ENCODE data around the gene CHMP3.
"Not testable (repeated sequence)": the region's sequence is repeated elsewhere in the genome, so short reads cannot be mapped to it uniquely, and the experiment has no call there.

CHMP3 gene

GRCh38 chr2:86549440-86549839 is 13.8 kb downstream of the CHMP3 start:
- DNase-seq (ENCODE audit: low read depth), result not testable (repeated sequence)

DNA sequence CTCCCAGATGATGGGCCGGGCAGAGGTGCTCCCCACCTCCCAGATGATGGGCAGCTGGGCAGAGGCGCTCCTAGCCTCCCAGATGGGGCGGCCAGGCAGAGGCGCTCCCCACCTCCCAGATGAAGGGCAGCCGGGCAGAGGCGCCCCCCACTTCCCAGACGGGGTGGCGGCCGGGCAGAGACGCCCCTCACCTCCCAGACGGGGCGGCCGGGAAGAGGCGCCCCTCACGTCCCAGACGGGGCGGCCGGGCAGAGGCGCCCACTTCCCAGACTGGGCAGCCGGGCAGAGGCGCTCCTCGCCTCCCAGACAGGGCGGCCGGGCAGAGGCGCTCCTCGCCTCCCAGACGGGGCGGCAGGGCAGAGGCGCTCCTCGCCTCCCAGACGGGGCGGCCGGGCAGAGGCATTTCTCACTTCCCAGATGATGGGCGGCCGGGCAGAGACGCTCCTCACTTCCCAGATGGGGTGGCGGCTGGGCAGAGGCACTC is 14.3 kb downstream of the CHMP3 start:
- not testable (repeated sequence) for DNase-seq (ENCODE audit: low read depth)

DNA sequence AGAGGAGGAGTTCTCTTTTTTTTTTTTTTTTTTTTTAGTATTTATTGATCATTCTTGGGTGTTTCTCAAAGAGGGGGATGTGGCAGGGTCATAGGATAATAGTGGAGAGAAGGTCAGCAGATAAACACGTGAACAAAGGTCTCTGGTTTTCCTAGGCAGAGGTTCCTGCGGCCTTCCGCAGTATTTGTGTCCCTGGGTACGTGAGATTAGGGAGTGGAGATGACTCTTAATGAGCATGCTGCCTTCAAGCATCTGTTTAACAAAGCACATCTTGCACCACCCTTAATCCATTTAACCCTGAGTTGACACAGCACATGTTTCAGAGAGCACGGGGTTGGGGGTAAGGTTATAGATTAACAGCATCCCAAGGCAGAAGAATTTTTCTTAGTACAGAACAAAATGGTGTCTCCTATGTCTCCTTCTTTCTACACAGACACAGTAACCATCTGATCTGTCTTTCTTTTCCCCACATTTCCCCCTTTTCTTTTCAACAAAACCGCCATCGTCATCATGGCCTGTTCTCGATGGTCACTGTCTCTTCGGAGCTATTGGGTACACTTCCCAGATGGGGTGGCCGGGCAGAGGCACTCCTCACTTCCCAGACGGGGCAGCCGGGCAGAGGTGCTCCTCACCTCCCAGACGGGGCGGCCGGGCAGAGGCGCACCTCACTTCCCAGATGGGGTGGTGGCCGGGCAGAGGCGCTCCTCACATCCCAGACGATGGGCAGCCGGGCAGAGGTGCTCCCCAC is 14.9 kb downstream of the CHMP3 start:
- DNase-seq (ENCODE audit: low read depth), result not testable (repeated sequence)

DNA sequence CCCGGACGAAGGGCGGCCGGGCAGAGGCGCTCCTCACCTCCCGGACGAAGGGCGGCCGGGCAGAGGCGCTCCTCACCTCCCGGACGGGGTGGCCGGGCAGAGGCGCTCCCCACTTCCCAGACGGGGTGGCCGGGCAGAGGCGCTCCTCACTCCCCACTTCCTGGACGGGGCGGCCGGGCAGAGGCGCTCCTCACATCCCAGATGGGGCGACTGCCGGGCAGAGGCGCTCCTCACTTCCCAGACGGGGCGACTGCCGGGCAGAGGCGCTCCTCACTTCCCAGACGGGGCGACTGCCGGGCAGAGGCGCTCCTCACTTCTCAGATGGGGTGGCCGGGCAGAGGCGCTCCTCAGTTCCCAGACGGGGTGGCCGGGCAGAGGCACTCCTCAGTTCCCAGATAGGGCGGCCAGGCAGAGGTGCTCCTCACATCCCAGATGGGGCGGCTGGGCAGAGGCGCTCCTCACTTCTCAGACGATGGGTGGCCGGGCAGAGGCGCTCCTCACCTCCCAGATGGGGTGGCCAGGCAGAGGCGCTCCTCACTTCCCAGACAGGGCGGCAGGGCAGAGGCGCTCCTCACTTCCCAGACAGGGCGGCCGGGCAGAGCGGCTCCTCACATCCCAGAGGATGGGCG is 17.8 kb downstream of the CHMP3 start:
- not testable (repeated sequence) for DNase-seq (ENCODE audit: low read depth)

DNA sequence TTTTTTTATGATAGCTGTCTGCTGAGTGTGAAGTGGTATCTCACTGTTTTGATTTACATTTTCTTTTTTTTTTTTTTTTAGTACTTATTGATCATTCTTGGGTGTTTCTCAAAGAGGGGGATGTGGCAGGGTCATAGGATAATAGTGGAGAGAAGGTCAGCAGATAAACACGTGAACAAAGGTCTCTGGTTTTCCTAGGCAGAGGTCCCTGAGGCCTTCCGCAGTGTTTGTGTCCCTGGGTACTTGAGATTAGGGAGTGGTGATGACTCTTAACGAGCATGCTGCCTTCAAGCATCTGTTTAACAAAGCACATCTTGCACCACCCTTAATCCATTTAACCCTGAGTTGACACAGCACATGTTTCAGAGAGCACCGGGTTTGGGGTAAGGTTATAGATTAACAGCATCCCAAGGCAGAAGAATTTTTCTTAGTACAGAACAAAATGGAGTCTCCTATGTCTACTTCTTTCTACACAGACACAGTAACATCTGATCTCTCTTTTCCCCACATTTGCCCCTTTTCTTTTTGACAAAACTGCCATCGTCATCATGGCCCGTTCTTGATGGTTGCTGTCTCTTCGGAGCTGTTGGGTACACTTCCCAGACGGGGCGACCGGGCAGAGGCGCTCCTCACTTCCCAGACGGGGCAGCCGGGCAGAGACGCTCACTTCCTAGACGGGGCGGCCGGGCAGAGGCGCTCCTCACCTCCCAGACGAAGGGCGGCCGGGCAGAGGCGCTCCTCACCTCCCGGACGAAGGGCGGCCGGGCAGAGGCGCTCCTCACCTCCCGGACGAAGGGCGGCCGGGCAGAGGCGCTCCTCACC is 18.8 kb downstream of the CHMP3 start:
- DNase-seq (ENCODE audit: low read depth), result not testable (repeated sequence)

DNA sequence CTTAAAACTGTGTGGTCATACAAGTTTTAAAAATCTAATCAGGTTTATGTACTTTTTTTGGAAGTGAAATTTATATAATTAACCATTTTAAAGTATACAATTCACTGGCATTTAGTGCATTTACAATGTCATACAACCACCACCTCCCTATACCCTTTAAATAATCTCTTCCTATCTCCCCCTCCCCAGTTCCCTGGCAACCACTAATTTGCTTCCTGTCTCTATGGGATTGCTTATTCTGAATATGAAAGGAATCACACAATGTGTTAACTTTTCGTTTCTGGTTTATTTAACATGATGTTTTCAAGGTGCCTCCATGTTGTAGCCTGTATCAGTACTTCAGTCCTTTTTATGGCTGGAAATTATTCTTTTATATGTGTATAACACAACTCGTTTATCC is 19.4 kb downstream of the CHMP3 start:
- no peak for DNase-seq (ENCODE audit: low read depth)

- DNase-seq (ENCODE audit: low read depth), result no peak
Observed at GRCh38 chr2:86543335-86543734, 19.9 kb downstream of the CHMP3 start.

- no peak for DNase-seq (ENCODE audit: low read depth)
Observed at GRCh38 chr2:86542814-86543213, 20.4 kb downstream of the CHMP3 start.

DNA sequence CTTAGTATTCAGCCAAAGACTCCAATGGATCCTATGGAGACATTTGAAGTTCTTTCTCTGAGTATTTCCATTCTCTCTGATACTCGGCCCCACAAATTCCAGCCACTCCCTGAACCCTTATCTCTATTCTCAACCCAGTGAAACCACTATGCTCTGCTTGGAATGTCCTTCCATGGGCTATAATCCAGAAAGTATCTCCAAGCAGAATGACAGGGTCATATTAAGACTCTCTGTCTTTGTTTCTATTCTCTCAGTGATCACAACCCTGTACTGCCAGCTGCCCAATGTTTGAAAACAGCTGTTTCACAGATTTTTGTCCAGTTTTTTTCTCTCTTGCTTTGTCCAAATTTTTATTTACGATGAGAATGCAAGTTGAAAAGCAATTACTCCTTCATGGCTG is 21.9 kb downstream of the CHMP3 start:
- DNase-seq (ENCODE audit: low read depth), result no peak

GRCh38 chr2:86533589-86533988 is 29.7 kb downstream of the CHMP3 start:
- no peak for DNase-seq (ENCODE audit: low read depth)

DNA sequence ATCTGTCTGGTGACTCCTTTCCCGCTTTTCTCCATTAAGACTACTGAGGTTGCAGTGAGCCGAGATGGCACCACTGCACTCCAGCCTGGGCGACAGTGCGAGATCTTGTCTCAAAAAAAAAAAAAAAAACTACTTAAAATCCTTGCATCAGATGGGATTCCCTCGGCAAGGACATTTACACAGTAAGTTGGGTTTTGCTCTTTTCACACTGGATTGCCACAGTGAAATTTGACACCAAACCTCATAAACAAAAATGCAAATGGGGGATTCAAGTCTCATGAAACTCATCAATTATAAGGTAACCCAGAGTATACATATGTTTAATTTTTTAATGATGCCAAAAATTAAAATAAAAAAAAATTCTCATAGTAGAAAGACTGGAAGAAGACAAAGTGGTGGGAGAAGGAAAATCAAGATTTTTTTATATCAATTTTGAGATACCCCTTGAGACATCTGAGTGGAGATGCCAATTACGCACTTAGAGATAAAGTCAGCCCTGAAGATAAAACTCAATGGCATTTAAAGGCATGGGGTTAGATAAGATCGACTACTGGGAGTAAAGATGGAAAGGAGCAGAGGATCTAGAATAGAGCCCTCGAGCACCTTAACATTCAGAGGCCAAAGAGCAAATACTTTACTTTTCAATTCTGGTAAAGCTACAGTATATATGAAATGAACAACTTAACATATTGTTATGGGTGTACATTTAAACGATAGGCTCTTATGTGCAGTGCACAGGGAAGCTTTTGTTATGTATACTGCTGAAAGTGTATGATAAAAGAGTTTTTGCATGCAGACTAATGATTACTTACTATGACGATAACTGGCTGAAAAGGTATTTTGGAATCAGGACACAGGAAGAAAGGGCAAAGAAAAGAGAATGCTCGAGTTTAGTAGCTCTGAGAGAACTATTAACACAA is 37.6 kb downstream of the CHMP3 start:
- no peak for DNase-seq (ENCODE audit: low read depth)

GRCh38 chr2:86523491-86523890 is 39.8 kb downstream of the CHMP3 start:
- DNase-seq (ENCODE audit: low read depth), result no peak

DNA sequence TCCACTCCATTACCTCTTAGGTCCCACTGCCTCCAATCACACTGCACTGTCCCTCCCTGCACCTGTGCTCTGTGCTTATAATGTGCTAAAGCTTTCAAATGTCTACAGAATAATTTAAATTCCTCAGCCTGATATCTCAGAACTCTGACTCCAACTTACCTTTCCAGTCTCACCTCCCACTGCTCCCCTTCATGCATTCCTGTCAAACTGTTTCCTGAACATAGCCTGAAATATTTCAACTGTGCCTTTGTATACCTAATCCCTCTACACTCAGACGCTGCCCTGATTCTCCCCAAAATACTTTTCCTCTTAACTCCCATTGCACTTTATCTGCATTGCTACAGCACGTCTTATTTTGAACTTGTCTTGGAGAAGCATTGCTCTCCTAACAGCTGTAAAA is 40.5 kb downstream of the CHMP3 start:
- no peak for DNase-seq (ENCODE audit: low read depth)

DNA sequence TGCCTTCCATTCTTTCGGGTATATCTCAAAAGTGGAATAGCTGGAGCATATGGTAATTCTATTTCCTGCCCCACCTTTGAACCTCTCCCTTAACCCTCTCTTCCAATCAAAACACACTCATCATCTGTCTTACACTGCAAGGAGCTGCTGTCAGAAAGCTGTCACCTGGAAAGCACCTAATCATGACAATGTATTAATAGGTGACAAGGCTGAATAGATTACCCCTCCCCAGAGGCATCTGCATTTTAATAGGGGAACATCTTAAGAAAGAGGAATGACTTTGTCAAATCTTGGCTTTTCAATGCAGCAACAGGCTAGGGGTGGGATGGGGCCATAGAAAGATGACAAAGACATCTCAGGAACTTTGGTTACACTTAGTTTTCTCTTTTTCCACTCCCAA is 41.3 kb downstream of the CHMP3 start:
- no peak for DNase-seq (ENCODE audit: low read depth)

GRCh38 chr2:86520153-86520552 is 43.1 kb downstream of the CHMP3 start:
- no peak for DNase-seq (ENCODE audit: low read depth)

- DNase-seq (ENCODE audit: low read depth), result no peak
Observed at GRCh38 chr2:86519349-86519748, 43.9 kb downstream of the CHMP3 start.

GRCh38 chr2:86518481-86518880 is 44.8 kb downstream of the CHMP3 start:
- no peak for DNase-seq (ENCODE audit: low read depth)

DNA sequence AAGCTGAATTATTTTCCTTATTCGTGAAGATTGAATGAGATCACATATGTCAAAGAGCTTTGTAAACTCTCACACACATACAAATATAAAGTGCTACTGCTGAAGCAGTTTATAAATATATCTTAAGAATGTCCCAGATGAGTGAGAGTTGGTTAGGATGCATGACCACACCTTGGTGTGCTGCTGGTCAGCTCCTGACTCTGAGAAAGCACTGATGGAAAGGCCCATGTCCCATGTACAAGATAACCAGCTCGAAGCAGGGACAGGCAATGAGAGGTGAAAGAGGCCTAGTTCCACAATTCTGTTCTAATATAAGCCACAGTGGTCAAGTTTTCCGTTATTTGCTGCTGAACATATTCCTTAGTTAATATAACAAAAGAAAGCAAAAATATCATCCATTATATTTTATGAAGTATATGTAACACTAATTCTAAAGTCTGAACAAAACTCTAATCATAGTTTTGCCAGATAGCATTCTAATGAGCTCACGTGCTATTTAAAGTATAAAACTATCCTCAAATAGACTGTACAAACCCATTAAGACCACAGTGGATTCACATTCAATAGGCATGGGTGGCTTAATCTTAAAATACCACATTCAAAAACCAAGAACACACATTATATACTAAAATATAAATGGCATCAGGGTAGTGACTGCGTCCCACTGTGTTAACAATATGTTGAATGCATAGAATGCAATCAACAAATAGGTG is 49.1 kb downstream of the CHMP3 start:
- DNase-seq (ENCODE audit: low read depth), result no peak

DNA sequence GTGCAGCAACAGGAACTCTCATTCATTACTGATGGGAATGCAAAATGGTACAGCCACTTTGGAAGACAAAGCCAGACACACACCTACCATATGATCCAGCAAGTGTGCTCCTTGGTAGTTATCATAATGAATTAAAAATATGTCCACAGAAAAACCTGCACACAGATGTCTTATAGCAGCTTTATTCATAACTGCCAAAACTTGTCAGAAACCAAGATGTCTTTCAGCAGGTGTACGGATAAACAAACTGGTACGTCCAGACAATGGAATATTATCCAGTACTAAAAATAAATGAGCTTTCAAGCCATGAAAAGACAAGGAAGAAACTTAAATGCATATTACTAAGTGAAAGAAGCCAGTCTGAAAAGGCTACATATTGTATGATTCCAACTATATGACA is 50.4 kb downstream of the CHMP3 start:
- DNase-seq (ENCODE audit: low read depth), result no peak

- DNase-seq (ENCODE audit: low read depth), result no peak
Observed at GRCh38 chr2:86512034-86512433, 51.2 kb downstream of the CHMP3 start.

DNA sequence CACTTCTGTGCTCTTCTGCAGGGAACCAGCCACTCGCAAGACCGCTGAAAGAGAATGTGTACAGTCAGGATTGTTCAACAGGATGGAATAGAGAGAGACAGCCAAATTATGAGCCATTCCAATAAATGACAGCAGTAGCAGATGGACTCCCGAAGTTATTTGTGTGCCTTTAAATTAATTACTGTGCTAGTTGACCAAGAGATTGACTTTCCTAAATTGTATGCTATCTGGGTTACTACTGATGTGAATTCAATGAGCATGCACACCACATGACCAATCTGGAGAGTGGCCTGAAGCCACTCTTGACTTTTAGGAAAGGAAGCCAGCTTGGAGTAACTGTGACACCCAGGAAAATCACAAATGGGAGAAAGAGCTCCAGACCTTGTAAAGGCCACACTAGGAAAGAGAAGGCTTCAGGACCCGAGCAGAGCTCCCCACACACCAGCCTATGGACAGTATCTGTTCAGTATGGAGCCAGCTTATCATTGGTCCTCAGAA is 52.8 kb downstream of the CHMP3 start:
- DNase-seq (ENCODE audit: low read depth), result no peak

Data from activated T-cell treated with anti-CD3 and anti-CD28 coated beads for 24 hours (primary cell).